ENCODE results near the gene PDE6B. TPM values are rescaled to one million over a fixed set of nuclear protein-coding genes. Genes with fewer than 3 reads are reported as not detected.
"Not testable (repeated sequence)": the region's sequence is repeated elsewhere in the genome, so short reads cannot be mapped to it uniquely, and the experiment has no call there.

The PDE6B gene
- polyA plus RNA-seq, 1 experiment: 0.64 TPM

DNA sequence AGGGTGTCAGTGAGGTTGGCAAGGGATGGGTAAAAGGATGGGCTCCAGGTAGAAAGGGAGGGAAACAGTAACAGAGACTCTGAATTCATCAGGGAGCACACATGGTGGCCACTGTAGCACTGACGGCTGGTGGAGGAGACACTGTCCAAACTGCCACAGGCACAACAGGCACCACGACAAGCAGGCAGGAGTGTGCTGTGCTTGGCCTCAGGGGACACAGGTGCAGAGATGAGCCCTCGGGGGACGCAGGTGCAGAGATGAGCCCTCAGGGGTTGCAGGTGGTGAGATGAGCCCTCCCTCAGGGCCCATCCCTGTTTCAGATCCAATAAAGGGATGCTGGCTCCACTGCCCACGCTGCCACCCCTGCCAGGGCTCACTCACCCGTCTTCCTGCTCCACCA, 7.6 kb downstream of the PDE6B start:
- no peak for DNase-seq (ENCODE audit: low read depth, low spot score)

DNA sequence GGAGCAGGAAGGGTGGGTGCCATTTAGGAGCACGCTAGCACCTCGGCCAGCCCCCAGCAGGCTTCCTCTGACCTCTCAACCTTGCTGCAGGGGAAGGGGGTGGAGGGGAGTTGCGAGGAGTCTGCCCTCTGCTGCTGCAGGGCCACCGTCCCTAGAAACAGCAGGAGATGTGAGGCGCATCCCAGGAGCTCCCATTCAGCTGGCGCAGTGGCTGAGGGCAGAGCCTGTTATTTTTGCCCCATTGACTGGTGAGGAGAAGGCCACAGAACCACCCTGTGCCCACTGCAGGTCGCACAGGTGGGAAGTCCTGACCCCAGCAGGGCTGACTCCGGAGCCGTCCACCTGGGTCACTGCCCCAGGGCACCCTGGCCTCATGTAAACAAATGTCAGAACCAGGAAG, 8.0 kb downstream of the PDE6B start:
- no peak for TF ChIP-seq CTCF (IDR thresholded peaks at IDR 0.05; ENCODE audit: low read depth, low read length)
- DNase-seq (ENCODE audit: low read depth, low spot score): no peak
- peaks cover 77% of the 10 kb centered on the region for H3K9me3 ChIP-seq (ENCODE audit: control insufficient read depth, insufficient read depth, low read length)
- H3K27me3 ChIP-seq (ENCODE audit: control insufficient read depth, insufficient read depth, low read length): no peaks in the 10 kb centered on the region
- POLR2A ChIA-PET: no interaction called here
- H3K4me3 ChIP-seq (ENCODE audit: low read depth, low read length): no peak overlapping the region
- CTCF ChIA-PET: no interaction called here
- no peak overlapping the region for H3K27ac ChIP-seq (ENCODE audit: low read depth, low read length)

More for the DNA sequence above, 7.6 kb downstream of the PDE6B start:
- ChIA-PET CTCF (no interaction called here), POLR2A (no interaction called here)
- H3K9me3 ChIP-seq (ENCODE audit: control insufficient read depth, insufficient read depth, low read length): peaks cover 82% of the 10 kb centered on the region
- H3K27ac ChIP-seq (ENCODE audit: low read depth, low read length): no peak overlapping the region
- no peak for TF ChIP-seq CTCF (IDR thresholded peaks at IDR 0.05; ENCODE audit: low read depth, low read length)
- H3K4me3 ChIP-seq (ENCODE audit: low read depth, low read length): no peak overlapping the region
- H3K27me3 ChIP-seq (ENCODE audit: control insufficient read depth, insufficient read depth, low read length): no peaks in the 10 kb centered on the region

DNA sequence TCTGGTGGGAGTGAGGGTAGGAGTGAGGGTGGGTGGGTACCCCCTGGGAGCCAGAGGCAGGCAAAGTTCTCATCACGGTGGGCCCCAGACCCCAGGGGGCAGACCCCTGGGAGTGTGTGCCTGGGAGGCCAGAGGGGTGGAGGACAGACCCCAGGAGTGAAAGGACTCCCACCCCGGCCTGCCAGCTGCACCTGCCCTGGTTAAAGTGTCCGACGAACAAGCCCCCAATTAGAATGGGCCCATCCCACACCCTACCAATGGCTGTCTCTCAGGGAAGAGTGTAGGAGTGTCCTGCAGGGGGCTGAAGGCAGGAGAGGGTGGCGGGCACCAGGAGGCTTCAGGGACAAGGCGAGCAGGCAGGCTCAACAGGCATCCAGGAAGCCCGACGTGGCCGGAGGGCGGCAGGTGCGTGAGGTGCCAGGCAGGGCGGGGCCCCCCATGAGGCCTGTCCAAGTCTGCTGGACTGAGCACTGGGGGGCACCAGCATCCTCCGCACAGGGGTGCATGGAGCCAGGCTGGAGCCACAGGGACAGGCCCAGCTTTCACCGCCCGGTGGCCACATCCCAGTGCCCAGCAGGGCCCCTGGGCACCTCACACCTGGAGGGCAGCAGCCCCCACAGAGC, 8.7 kb downstream of the PDE6B start:
- ChIA-PET CTCF (no interaction called here), POLR2A (no interaction called here)
- no peak for DNase-seq (ENCODE audit: low read depth, low spot score)
- Histone ChIP-seq H3K9me3 (ENCODE audit: control insufficient read depth, insufficient read depth, low read length) (peaks cover 74% of the 10 kb centered on the region), H3K27me3 (ENCODE audit: control insufficient read depth, insufficient read depth, low read length) (no peaks in the 10 kb centered on the region), H3K4me3 (ENCODE audit: low read depth, low read length) (no peak overlapping the region), H3K27ac (ENCODE audit: low read depth, low read length) (no peak overlapping the region)
- TF ChIP-seq CTCF (IDR thresholded peaks at IDR 0.05; ENCODE audit: low read depth, low read length): no peak

DNA sequence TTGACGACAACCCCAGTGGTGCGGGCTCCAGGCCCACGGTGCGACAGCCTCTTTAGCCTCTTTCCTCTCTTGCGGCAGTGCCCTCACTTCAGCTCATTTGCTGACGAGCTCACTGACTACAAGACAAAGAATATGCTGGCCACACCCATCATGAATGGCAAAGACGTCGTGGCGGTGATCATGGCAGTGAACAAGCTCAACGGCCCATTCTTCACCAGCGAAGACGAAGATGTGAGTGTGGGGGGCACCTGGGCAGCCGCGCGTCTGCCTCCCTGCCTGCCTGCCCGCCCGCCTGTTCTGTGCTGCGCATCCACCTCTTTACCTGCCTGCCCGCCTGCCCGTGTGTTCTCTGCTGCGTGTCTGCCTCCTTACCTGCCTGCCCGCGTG, 9.2 kb downstream of the PDE6B start:
- Histone ChIP-seq H3K9me3 (ENCODE audit: control insufficient read depth, insufficient read depth, low read length) (peaks cover 69% of the 10 kb centered on the region), H3K4me3 (ENCODE audit: low read depth, low read length) (no peak overlapping the region), H3K27me3 (ENCODE audit: control insufficient read depth, insufficient read depth, low read length) (no peaks in the 10 kb centered on the region), H3K27ac (ENCODE audit: low read depth, low read length) (no peak overlapping the region)
- ChIA-PET POLR2A (no interaction called here), CTCF (no interaction called here)
- DNase-seq (ENCODE audit: low read depth, low spot score): no peak
- TF ChIP-seq CTCF (IDR thresholded peaks at IDR 0.05; ENCODE audit: low read depth, low read length): no peak

GRCh38 chr4:635066-635835, 9.9 kb downstream of the PDE6B start:
- H3K27ac ChIP-seq (ENCODE audit: low read depth, low read length); CTCF ChIA-PET; DNase-seq (ENCODE audit: low read depth, low spot score); POLR2A ChIA-PET; H3K4me3 ChIP-seq (ENCODE audit: low read depth, low read length); H3K27me3 ChIP-seq (ENCODE audit: control insufficient read depth, insufficient read depth, low read length): not testable (repeated sequence)
- H3K9me3 ChIP-seq (ENCODE audit: control insufficient read depth, insufficient read depth, low read length): peaks cover 62% of the 10 kb centered on the region

All from AG04450 (cell line).